ENCODE measurements around the gene MPC1.
A peak's percentile ranks its signal among the peaks of the same experiment; 100 is the strongest.

Gene MPC1

GRCh38 chr6:166343150-166343487, 39.6 kb downstream of the MPC1 start:
- DNase-seq: no peak

- peak; percentile 31 for DNase-seq
Observed at GRCh38 chr6:166342349-166343149, 40.2 kb downstream of the MPC1 start, which contains the start of gene SFT2D1. Gene SFT2D1 (minus strand): TSS chr6:166342545. CDS start chr6:166342481, 64 bp downstream.

GRCh38 chr6:166341977-166342348, 40.8 kb downstream of the MPC1 start:
- no peak for DNase-seq

GRCh38 chr6:166341464-166341863, 41.3 kb downstream of the MPC1 start:
- no peak for DNase-seq

- DNase-seq: no peak
Observed at GRCh38 chr6:166338854-166339253, 43.9 kb downstream of the MPC1 start.

- no peak for DNase-seq
Observed at GRCh38 chr6:166336847-166337246, 45.9 kb downstream of the MPC1 start.

- no peak for DNase-seq
Observed at GRCh38 chr6:166335378-166336302, 47.1 kb downstream of the MPC1 start.

GRCh38 chr6:166334878-166335277, 47.9 kb downstream of the MPC1 start:
- DNase-seq: no peak

GRCh38 chr6:166333172-166333995, 49.4 kb downstream of the MPC1 start:
- DNase-seq: no peak

- no peak for DNase-seq
Observed at GRCh38 chr6:166331503-166332415, 51.0 kb downstream of the MPC1 start.

GRCh38 chr6:166330612-166331011, 52.1 kb downstream of the MPC1 start:
- DNase-seq: peak; percentile 6

- DNase-seq: no peak
Observed at GRCh38 chr6:166325383-166326042, 57.2 kb downstream of the MPC1 start.

GRCh38 chr6:166323395-166323794, 59.3 kb downstream of the MPC1 start:
- no peak for DNase-seq

GRCh38 chr6:166318649-166319600, 63.8 kb downstream of the MPC1 start:
- no peak for DNase-seq

GRCh38 chr6:166318227-166318626, 64.5 kb downstream of the MPC1 start:
- DNase-seq: no peak

GRCh38 chr6:166317261-166318212, 65.2 kb downstream of the MPC1 start:
- no peak for DNase-seq

GRCh38 chr6:166315436-166315835, 67.3 kb downstream of the MPC1 start:
- DNase-seq: no peak
